Endodermal cell (in vitro differentiated cells): ENCODE measurements around the gene TP53RK. TPM values are rescaled to one million over a fixed set of nuclear protein-coding genes. Genes with fewer than 3 reads are reported as not detected.
A peak's percentile ranks its signal among the peaks of the same experiment; 100 is the strongest.

Source experiments
- DNase-seq: peaks from one replicate; pipeline ENCODE4 v3.0.0-alpha.2; 2017
- H3K27ac ChIP-seq: 2 replicates; pipeline ENCODE4 v1.5.1; 2013; ENCODE audit warnings: mild to moderate bottlenecking, low read depth, low read length, moderate library complexity
- H3K27me3 ChIP-seq: 2 replicates; pipeline ENCODE4 v1.6.1; 2013; ENCODE audit warnings: mild to moderate bottlenecking, low read length, moderate library complexity; ENCODE audit not compliant: insufficient read depth, control insufficient read depth, poor library complexity, severe bottlenecking
- H3K36me3 ChIP-seq: 2 replicates; pipeline ENCODE4 v1.7.0; 2013; ENCODE audit warnings: mild to moderate bottlenecking, low read length, moderate library complexity; ENCODE audit not compliant: control insufficient read depth, insufficient read depth
- H3K4me1 ChIP-seq: one replicate; pipeline ENCODE4 v1.7.0; 2013; ENCODE audit warnings: low read length; ENCODE audit not compliant: control insufficient read depth, insufficient read depth
- H3K4me3 ChIP-seq: 2 replicates; pipeline ENCODE4 v1.5.1; 2013; ENCODE audit warnings: mild to moderate bottlenecking, low read length, moderate library complexity
- H3K9ac ChIP-seq: 2 replicates; pipeline ENCODE4 v1.6.1; 2013; ENCODE audit warnings: mild to moderate bottlenecking, low read length, moderate library complexity; ENCODE audit not compliant: poor library complexity, severe bottlenecking; ENCODE audit errors: extremely low read depth
- H3K9me3 ChIP-seq: 2 replicates; pipeline ENCODE4 v1.6.1; 2013; ENCODE audit warnings: mild to moderate bottlenecking, low read length, moderate library complexity; ENCODE audit not compliant: control insufficient read depth
- H3K27ac Mint-ChIP-seq: 2 replicates; pipeline ENCODE4 v1.8.0; 2020; ENCODE audit warnings: mixed read lengths
- H3K27me3 Mint-ChIP-seq: 2 replicates; pipeline ENCODE4 v1.8.0; 2021; ENCODE audit warnings: mild to moderate bottlenecking, mixed read lengths; ENCODE audit not compliant: insufficient read depth
- H3K36me3 Mint-ChIP-seq: 2 replicates; pipeline ENCODE4 v1.8.0; 2020; ENCODE audit warnings: low read depth, mixed read lengths
- H3K4me1 Mint-ChIP-seq: 2 replicates; pipeline ENCODE4 v1.8.0; 2020; ENCODE audit warnings: mixed read lengths
- H3K4me3 Mint-ChIP-seq: 2 replicates; pipeline ENCODE4 v1.8.0; 2020; ENCODE audit warnings: mild to moderate bottlenecking, moderate library complexity, mixed read lengths
- H3K9me3 Mint-ChIP-seq: 2 replicates; pipeline ENCODE4 v1.8.0; 2020; ENCODE audit warnings: mild to moderate bottlenecking, mixed read lengths
- WGBS, 2 experiments: methylation state at CpG; one replicate each; pipeline versions ENCODE4 v1.1.5 to v1.1.7; 2013; ENCODE audit warnings: missing lambda C conversion rate in 2 of 2, mixed read lengths in 1 of 2; ENCODE audit not compliant: insufficient coverage in 1 of 2, insufficient read length in 1 of 2; 5-methylcytosine and 5-hydroxymethylcytosine counted together
- long read RNA-seq, 4 experiments: library from polyadenylated mRNA in 2 of 4; library from RNA in 1 of 4; library from capped mRNA in 1 of 4; stranded (forward) in 3 of 4; unstranded in 1 of 4; transcript quantifications; one replicate each; pipeline ENCODE4 v2.0.0, GENCODE V29; 2020 to 2021; ENCODE audit warnings: inconsistent platforms in 1 of 4
- polyA plus RNA-seq, 2 experiments: library from polyadenylated mRNA; stranded (reverse); fragments of 50-300 nt; gene quantifications; one replicate each; pipeline ENCODE4 v1.2.3, GENCODE V29; 2013
- total RNA-seq, 2 donors: library from RNA; stranded (reverse); fragmentation: NEBNext Ultra II Directional in 1 of 2; extraction: Animal tissue kit (Norgen Biotek cat#: 25700) in 1 of 2; gene quantifications; 2 replicates in 1 of 2; 3 replicates in 1 of 2; pipeline ENCODE4 v1.2.1, GENCODE V29; 2021
- TF ChIP-seq, protein P1 (sequence below): fragments of 200-600 bp; sonication (generic); conservative IDR thresholded peaks from 2 replicates; pipeline ENCODE4 v1.5.0; 2021; ENCODE audit warnings: antibody characterized with exemption, mild to moderate bottlenecking

The TP53RK gene
- total RNA-seq: 1 to 10 TPM; 9.4 to 9.9 TPM
- polyA plus RNA-seq (2013, experiment 1 of 2): 18.7 TPM
- polyA plus RNA-seq (2013, experiment 2 of 2): 15.2 TPM
- long read RNA-seq, experiment 1, transcript TP53RK-202 (2 exons, 3,515 nt): major isoform, 11 of 16 reads
- long read RNA-seq, experiment 1, partial matches to known transcripts: 0 of 16 reads
- long read RNA-seq, experiment 1, other reads (novel, unspliced or antisense): 4 of 16 reads
- long read RNA-seq, experiment 2, transcript TP53RK-202 (2 exons, 3,515 nt): major isoform, 26 of 30 reads
- long read RNA-seq, experiment 2, partial matches to known transcripts: 0 of 30 reads
- long read RNA-seq, experiment 2, other reads (novel, unspliced or antisense): 1 of 30 reads
- long read RNA-seq, experiment 3, transcript TP53RK-202 (2 exons, 3,515 nt): major isoform, 28 of 34 reads
- long read RNA-seq, experiment 3, transcript TP53RK-201 (2 exons, 2,012 nt): minor isoform, 6 of 34 reads
- long read RNA-seq, experiment 3, partial matches to known transcripts: 0 of 34 reads
- long read RNA-seq, experiment 3, other reads (novel, unspliced or antisense): 0 of 34 reads
- long read RNA-seq, experiment 4, partial matches to known transcripts: 0 of 1 reads
- long read RNA-seq, experiment 4, other reads (novel, unspliced or antisense): 0 of 1 reads

DNA sequence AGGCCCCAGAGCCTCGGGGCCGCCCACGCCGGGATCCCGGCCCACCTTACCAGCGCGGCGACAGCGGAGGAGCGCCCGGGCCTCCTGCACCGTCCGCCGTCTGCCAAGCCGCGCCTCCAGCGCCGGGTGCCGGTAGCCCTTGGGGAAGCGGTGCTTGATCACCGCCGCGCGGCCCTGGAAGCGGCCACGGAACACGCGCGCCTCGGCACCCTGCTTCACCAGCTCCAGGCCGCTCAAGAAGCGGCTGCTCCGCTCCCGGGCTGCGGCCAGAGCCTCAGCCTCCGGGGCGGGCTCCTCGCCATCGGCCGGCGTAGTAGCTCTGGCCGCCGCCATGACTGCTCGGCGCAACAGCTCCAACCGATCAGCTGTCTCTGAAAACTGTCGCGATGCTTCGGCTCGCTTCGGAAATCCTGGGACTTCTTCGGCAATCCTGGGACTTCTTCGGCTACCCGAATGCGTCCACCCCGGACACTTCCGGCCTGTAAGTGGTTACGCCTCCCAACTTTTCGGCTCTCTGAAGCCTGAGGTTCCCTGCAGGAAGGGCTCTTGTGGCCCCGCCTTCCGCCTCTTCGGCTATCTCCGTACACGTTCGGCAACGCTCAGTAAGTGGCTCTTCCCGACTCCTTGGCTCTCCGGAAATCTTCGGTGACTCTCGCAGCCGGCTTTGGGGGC is at the start of gene TP53RK:
Gene TP53RK (minus strand): TSS at position 363 of the 672 bp plus-strand sequence. CDS start 30 bp downstream, at position 333.
- Histone ChIP-seq H3K36me3 (peaks cover 28% of the 10 kb centered on the region), H3K27ac (peak within 1 kb of the TSS; percentile 95), H3K9ac (peak within 1 kb of the TSS; percentile 83), H3K4me3 (peak within 1 kb of the TSS; percentile 96), H3K27me3 (no peaks in the 10 kb centered on the region), H3K4me1 (no peaks in the 10 kb centered on the region), H3K9me3 (peaks cover 10% of the 10 kb centered on the region)
- Mint-ChIP-seq H3K27me3 (no peaks in the 10 kb centered on the region), H3K4me3 (peak within 1 kb of the TSS; percentile 87), H3K9me3 (peaks cover 10% of the 10 kb centered on the region), H3K4me1 (peaks cover 7% of the 10 kb centered on the region), H3K27ac (peak within 1 kb of the TSS; percentile 92), H3K36me3 (peaks cover 24% of the 10 kb centered on the region)
- 0% methylated on average over 35 to 71 of the region's 71 CpGs for WGBS, 2 experiments
- TF ChIP-seq, protein P1, sequence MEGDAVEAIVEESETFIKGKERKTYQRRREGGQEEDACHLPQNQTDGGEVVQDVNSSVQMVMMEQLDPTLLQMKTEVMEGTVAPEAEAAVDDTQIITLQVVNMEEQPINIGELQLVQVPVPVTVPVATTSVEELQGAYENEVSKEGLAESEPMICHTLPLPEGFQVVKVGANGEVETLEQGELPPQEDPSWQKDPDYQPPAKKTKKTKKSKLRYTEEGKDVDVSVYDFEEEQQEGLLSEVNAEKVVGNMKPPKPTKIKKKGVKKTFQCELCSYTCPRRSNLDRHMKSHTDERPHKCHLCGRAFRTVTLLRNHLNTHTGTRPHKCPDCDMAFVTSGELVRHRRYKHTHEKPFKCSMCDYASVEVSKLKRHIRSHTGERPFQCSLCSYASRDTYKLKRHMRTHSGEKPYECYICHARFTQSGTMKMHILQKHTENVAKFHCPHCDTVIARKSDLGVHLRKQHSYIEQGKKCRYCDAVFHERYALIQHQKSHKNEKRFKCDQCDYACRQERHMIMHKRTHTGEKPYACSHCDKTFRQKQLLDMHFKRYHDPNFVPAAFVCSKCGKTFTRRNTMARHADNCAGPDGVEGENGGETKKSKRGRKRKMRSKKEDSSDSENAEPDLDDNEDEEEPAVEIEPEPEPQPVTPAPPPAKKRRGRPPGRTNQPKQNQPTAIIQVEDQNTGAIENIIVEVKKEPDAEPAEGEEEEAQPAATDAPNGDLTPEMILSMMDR: peak; percentile 61
- DNase-seq: peak; percentile 100

DNA sequence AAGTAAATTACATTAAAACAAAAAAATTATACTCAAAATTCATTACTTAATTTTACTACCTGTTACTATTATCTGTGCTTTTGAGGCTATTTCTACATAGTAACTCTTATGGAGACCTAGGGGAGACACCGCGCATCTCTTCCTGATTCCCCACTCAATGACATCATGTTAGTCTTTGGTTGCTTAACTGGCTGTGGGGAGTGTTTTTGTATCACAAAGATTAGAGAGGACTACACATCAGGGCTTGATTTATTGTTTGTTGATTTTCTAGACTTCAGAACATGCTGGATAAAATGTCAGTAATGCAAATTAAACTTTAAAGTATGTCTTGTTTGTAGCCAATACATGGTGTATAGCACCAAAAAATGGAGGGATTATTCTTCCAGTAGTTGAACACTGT is 46.2 kb upstream of the TP53RK start:
- Mint-ChIP-seq H3K4me1 (peaks cover 3% of the 10 kb centered on the region), H3K4me3 (no peak overlapping the region), H3K27me3 (peaks cover 6% of the 10 kb centered on the region), H3K27ac (no peak overlapping the region), H3K9me3 (no peaks in the 10 kb centered on the region), H3K36me3 (peaks cover 9% of the 10 kb centered on the region)
- H3K9me3 ChIP-seq: no peaks in the 10 kb centered on the region
- no peak overlapping the region for H3K27ac ChIP-seq
- TF ChIP-seq, protein P1: no peak
- no peaks in the 10 kb centered on the region for H3K4me1 ChIP-seq
- H3K27me3 ChIP-seq: no peaks in the 10 kb centered on the region
- H3K4me3 ChIP-seq: no peak overlapping the region
- no peak for DNase-seq
- H3K9ac ChIP-seq: no peak overlapping the region
- no peaks in the 10 kb centered on the region for H3K36me3 ChIP-seq
- WGBS, 2 experiments: 96 to 100% methylated on average over 2 of the region's 2 CpGs

DNA sequence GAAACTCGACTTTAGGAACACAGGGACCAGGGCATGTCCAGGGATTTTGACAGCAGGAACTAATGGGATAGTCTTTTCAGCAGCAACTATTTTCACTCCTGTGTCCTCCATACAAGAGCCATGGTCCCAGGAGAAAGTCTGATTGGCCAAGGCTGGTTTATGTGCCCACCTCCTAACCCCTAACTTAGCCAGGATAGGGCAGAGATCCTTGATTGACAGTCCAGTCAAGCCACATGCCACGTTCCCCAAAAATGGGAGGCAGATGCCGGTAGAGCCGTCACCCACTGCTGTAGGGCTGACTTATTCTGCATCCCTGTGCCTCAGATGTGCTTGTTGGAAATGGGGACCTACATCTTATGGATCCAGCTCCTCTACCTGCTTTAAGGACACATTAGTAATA is 42.5 kb upstream of the TP53RK start:
- 86 to 100% methylated on average over 2 to 4 of the region's 4 CpGs for WGBS, 2 experiments

More for the DNA sequence above, 42.5 kb upstream of the TP53RK start:
- Histone ChIP-seq H3K36me3 (no peaks in the 10 kb centered on the region), H3K4me3 (no peak overlapping the region), H3K9me3 (no peaks in the 10 kb centered on the region), H3K4me1 (no peaks in the 10 kb centered on the region), H3K27me3 (no peaks in the 10 kb centered on the region), H3K27ac (no peak overlapping the region), H3K9ac (no peak overlapping the region)
- Mint-ChIP-seq H3K27ac (no peak overlapping the region), H3K36me3 (peaks cover 27% of the 10 kb centered on the region), H3K27me3 (no peaks in the 10 kb centered on the region), H3K9me3 (no peaks in the 10 kb centered on the region), H3K4me3 (no peak overlapping the region), H3K4me1 (peaks cover 3% of the 10 kb centered on the region)
- TF ChIP-seq, protein P1: no peak
- DNase-seq: no peak
